GM12878 (cell line): ENCODE results near the gene GLG1.

Experiments used
- CTCF ChIP-seq, 3 experiments: IDR thresholded peaks in 2 of 3; conservative IDR thresholded peaks in 1 of 3; 2 replicates each; pipeline ENCODE4 v1.5.1; 2011; ENCODE audit warnings: low read depth in 3 of 3, low read length in 3 of 3, mild to moderate bottlenecking in 3 of 3, control low read depth in 2 of 3, moderate library complexity in 2 of 3, inconsistent platforms in 1 of 3, mixed read lengths in 1 of 3; ENCODE audit not compliant: control insufficient read depth in 2 of 3, insufficient read depth in 1 of 3; ENCODE audit errors: extremely low read depth in 1 of 3
- TCF12 ChIP-seq: IDR thresholded peaks from 2 replicates; pipeline ENCODE4 v1.6.1; 2011; ENCODE audit warnings: low read depth, mild to moderate bottlenecking, low read length

- TF ChIP-seq CTCF (IDR thresholded peaks at IDR 0.05 in 2 of 3, conservative IDR thresholded peaks at IDR 0.05 in 1 of 3; ENCODE audit: control insufficient read depth in 2 of 3, extremely low read depth in 1 of 3, insufficient read depth in 1 of 3, low read depth in 3 of 3, low read length in 3 of 3) (no peak), TCF12 (no peak)
Measured at GRCh38 chr16:74522160-74522559, 84.8 kb downstream of the GLG1 start.
